ENCODE data around the gene CEP250.

Gene CEP250

GRCh38 chr20:35564905-35565304 is 109.5 kb downstream of the CEP250 start:
- Mint-ChIP-seq H3K4me3 (no peak overlapping the region), H3K9me3 (no peaks in the 10 kb centered on the region), H3K27me3 (no peaks in the 10 kb centered on the region), H3K4me1 (ENCODE audit: low read depth) (no peaks in the 10 kb centered on the region), H3K36me3 (ENCODE audit: low read depth) (no peaks in the 10 kb centered on the region), H3K27ac (no peak overlapping the region)

GRCh38 chr20:35568645-35569044 is 113.2 kb downstream of the CEP250 start:
- H3K4me1 Mint-ChIP-seq (ENCODE audit: low read depth) = no peaks in the 10 kb centered on the region
- H3K27me3 Mint-ChIP-seq = no peaks in the 10 kb centered on the region
- H3K27ac Mint-ChIP-seq = no peak overlapping the region
- H3K36me3 Mint-ChIP-seq (ENCODE audit: low read depth) = no peaks in the 10 kb centered on the region
- H3K9me3 Mint-ChIP-seq = no peaks in the 10 kb centered on the region
- no peak overlapping the region for H3K4me3 Mint-ChIP-seq
